Measurements from ENCODE around the gene TBC1D2B.
"Not testable (repeated sequence)": the region's sequence is repeated elsewhere in the genome, so short reads cannot be mapped to it uniquely, and the experiment has no call there.

The TBC1D2B gene

GRCh38 chr15:77980098-77980497, 97.4 kb downstream of the TBC1D2B start:
- H3K27ac ChIP-seq = no peak overlapping the region
- TF ChIP-seq CTCF (conservative IDR thresholded peaks at IDR 0.05) = no peak
- no peak for TF ChIP-seq ZFX (IDR thresholded peaks at IDR 0.05)

GRCh38 chr15:77979157-77979556, 98.4 kb downstream of the TBC1D2B start:
- H3K27ac ChIP-seq = not testable (repeated sequence)

GRCh38 chr15:77978759-77979145, 98.8 kb downstream of the TBC1D2B start:
- H3K27ac ChIP-seq = not testable (repeated sequence)

- not testable (repeated sequence) for H3K27ac ChIP-seq
These were observed 99.4 kb downstream of the TBC1D2B start for GRCh38 chr15:77977903-77978758.

- not testable (repeated sequence) for H3K27ac ChIP-seq
These were observed 100.6 kb downstream of the TBC1D2B start for GRCh38 chr15:77976760-77977525.

- H3K27ac ChIP-seq = not testable (repeated sequence)
These were observed 101.4 kb downstream of the TBC1D2B start for GRCh38 chr15:77976095-77976450.

GRCh38 chr15:77975332-77976094, 102.0 kb downstream of the TBC1D2B start:
- TF ChIP-seq CTCF (conservative IDR thresholded peaks at IDR 0.05) (no peak), ZFX (IDR thresholded peaks at IDR 0.05) (no peak)
- no peak overlapping the region for H3K27ac ChIP-seq

- H3K27ac ChIP-seq = no peak overlapping the region
These were observed 102.8 kb downstream of the TBC1D2B start for GRCh38 chr15:77974416-77975331.

GRCh38 chr15:77974098-77974414, 103.5 kb downstream of the TBC1D2B start:
- TF ChIP-seq CTCF (conservative IDR thresholded peaks at IDR 0.05) = no peak
- no peak for TF ChIP-seq ZFX (IDR thresholded peaks at IDR 0.05)
- no peak overlapping the region for H3K27ac ChIP-seq

More at GRCh38 chr15:77974416-77975331, 102.8 kb downstream of the TBC1D2B start:
- TF ChIP-seq CTCF (conservative IDR thresholded peaks at IDR 0.05) (no peak), ZFX (IDR thresholded peaks at IDR 0.05) (no peak)

- H3K27ac ChIP-seq = not testable (repeated sequence)
These were observed 104.0 kb downstream of the TBC1D2B start for GRCh38 chr15:77973273-77974097.

GRCh38 chr15:77972706-77973105, 104.8 kb downstream of the TBC1D2B start:
- not testable (repeated sequence) for H3K27ac ChIP-seq

GRCh38 chr15:77971875-77972274, 105.6 kb downstream of the TBC1D2B start:
- H3K27ac ChIP-seq = not testable (repeated sequence)

GRCh38 chr15:77970813-77971360, 106.6 kb downstream of the TBC1D2B start:
- not testable (repeated sequence) for H3K27ac ChIP-seq
